Vagina (tissue), 2 donors: ENCODE measurements around the gene RANBP2.
"Not testable (repeated sequence)": the region's sequence is repeated elsewhere in the genome, so short reads cannot be mapped to it uniquely, and the experiment has no call there.

Experiments
- POLR2A ChIP-seq, 2 donors: fragments of 450-650 bp; IDR thresholded peaks; one replicate each; pipeline ENCODE4 v1.6.1; 2017; ENCODE audit warnings: antibody characterized with exemption in 2 of 2, mild to moderate bottlenecking in 2 of 2, moderate library complexity in 2 of 2
- POLR2AphosphoS5 ChIP-seq, 2 donors: sonication (generic); formaldehyde crosslinking; IDR thresholded peaks; one replicate each; pipeline ENCODE4 v1.9.0; 2017; ENCODE audit warnings: antibody characterized with exemption in 2 of 2, mild to moderate bottlenecking in 2 of 2, low read depth in 1 of 2; ENCODE audit not compliant: insufficient read depth in 1 of 2
- TF ChIP-seq, protein P1 (sequence below), 3 experiments: fragments of 450-650 bp in 2 of 3; fragments of 200-600 bp in 1 of 3; sonication (generic) in 1 of 3; IDR thresholded peaks; one replicate each; pipeline ENCODE4 v1.5.1; 2017 to 2019; ENCODE audit warnings: antibody characterized with exemption in 3 of 3, mild to moderate bottlenecking in 2 of 3, moderate library complexity in 2 of 3

DNA sequence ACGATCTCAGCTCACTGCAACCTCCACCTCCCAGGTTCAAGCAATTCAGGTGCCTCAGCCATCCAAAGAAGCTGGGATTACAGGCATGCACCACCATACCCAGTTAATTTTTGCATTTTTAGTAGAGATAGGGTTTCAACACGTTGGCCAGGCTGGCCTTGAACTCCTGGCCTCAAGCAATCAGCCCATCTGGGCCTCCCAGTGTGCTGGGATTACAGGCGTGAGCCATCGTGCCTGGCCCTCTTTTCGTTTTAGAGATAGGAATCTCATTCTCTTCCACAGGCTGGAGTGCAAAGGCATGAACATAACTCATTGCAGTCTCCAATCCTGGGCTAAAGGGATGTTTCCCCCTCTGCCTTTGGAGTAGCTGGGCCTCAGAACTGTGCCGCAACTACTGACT, 2.3 kb upstream of the RANBP2 start:
- TF ChIP-seq, protein P1, sequence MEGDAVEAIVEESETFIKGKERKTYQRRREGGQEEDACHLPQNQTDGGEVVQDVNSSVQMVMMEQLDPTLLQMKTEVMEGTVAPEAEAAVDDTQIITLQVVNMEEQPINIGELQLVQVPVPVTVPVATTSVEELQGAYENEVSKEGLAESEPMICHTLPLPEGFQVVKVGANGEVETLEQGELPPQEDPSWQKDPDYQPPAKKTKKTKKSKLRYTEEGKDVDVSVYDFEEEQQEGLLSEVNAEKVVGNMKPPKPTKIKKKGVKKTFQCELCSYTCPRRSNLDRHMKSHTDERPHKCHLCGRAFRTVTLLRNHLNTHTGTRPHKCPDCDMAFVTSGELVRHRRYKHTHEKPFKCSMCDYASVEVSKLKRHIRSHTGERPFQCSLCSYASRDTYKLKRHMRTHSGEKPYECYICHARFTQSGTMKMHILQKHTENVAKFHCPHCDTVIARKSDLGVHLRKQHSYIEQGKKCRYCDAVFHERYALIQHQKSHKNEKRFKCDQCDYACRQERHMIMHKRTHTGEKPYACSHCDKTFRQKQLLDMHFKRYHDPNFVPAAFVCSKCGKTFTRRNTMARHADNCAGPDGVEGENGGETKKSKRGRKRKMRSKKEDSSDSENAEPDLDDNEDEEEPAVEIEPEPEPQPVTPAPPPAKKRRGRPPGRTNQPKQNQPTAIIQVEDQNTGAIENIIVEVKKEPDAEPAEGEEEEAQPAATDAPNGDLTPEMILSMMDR (IDR thresholded peaks at IDR 0.05): not testable (repeated sequence)
- not testable (repeated sequence) for TF ChIP-seq POLR2A (IDR thresholded peaks at IDR 0.05); POLR2AphosphoS5 (IDR thresholded peaks at IDR 0.05; ENCODE audit: insufficient read depth in 1 of 2, low read depth in 1 of 2)
